NT2/D1 (cell line): ENCODE data around the gene MSH6.

Experiments
- DNase-seq: peaks from one replicate; pipeline ENCODE4 v3.0.0-alpha.2; 2011; ENCODE audit warnings: low read depth, low spot score
- H3K27me3 ChIP-seq: 2 replicates; pipeline ENCODE4 v1.6.0; 2011; ENCODE audit warnings: mild to moderate bottlenecking; ENCODE audit not compliant: insufficient read length, insufficient read depth
- H3K36me3 ChIP-seq: 2 replicates; pipeline ENCODE4 v1.6.1; 2011; ENCODE audit warnings: mild to moderate bottlenecking, low read length, mixed read lengths; ENCODE audit not compliant: insufficient read depth, insufficient read length
- H3K4me1 ChIP-seq: 2 replicates; pipeline ENCODE4 v1.5.1; 2011; ENCODE audit not compliant: insufficient read depth, insufficient read length
- H3K4me3 ChIP-seq: 2 replicates; pipeline ENCODE4 v1.5.1; 2011; ENCODE audit warnings: low read depth; ENCODE audit not compliant: insufficient read length
- H3K9ac ChIP-seq: 2 replicates; pipeline ENCODE4 v1.6.0; 2011; ENCODE audit warnings: low read depth; ENCODE audit not compliant: insufficient read length
- H3K9me3 ChIP-seq: 2 replicates; pipeline ENCODE4 v1.5.1; 2011; ENCODE audit warnings: mild to moderate bottlenecking, low read length; ENCODE audit not compliant: insufficient read depth
- SUZ12 ChIP-seq: IDR thresholded peaks from 2 replicates; pipeline ENCODE4 v1.6.1; 2011; ENCODE audit not compliant: insufficient read length, insufficient read depth; ENCODE audit errors: extremely low read depth
- YY1 ChIP-seq: IDR thresholded peaks from 2 replicates; pipeline ENCODE4 v1.6.1; 2011; ENCODE audit not compliant: insufficient read length, insufficient read depth
- ZNF274 ChIP-seq: IDR thresholded peaks from 2 replicates; pipeline ENCODE4 v1.6.1; 2011; ENCODE audit warnings: mild to moderate bottlenecking, low read depth, low read length

Gene MSH6

DNA sequence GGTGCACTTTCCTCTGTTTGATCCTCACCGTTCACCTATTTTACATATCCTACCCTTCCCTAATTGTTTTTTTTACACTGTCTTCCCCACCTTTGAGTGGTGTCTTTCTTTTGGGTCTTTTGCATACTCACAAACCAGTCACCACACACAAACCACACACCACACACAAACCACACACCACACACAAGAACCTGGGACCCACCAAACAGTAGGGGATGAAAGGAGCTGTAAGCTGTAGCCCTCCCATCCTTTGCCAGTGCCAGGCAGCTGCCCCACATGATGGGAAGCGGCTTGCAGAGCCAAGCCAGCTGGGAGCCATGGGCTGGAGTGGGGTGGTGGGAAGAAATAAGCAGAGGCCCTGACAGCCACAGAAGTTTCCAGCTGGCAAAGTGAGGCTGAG, 38.9 kb upstream of the MSH6 start:
- no peak for DNase-seq
- Histone ChIP-seq H3K9me3 (peaks cover 24% of the 10 kb centered on the region; the same call in 1 of the 2 replicates), H3K4me3 (no peak overlapping the region), H3K4me1 (peaks cover 8% of the 10 kb centered on the region), H3K27me3 (no peaks in the 10 kb centered on the region), H3K9ac (no peak overlapping the region), H3K36me3 (no peaks in the 10 kb centered on the region)
- no peak for TF ChIP-seq SUZ12
- no peak for TF ChIP-seq ZNF274
- no peak for TF ChIP-seq YY1

DNA sequence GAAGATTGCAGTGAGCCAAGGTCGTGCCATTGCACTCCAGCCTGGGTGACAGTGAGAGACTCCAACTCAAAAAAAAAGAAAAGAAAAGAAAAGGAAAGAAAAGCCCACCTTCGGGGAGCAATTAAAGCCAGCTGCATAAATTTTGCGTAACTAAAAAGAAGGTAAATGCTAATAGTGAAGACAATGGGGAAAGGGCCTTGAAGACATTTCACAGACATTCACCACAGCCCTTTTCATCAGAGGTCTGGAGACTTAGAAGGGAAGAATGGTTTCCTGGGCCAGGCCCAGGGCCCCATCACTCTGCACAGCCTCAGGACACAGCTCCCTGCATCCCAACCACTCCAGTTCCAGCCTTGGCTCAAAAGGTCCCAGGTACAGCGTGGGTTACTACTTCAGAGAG, 35.1 kb upstream of the MSH6 start:
- no peaks in the 10 kb centered on the region for H3K27me3 ChIP-seq
- peaks cover 5% of the 10 kb centered on the region for H3K4me1 ChIP-seq
- H3K9ac ChIP-seq, result no peak overlapping the region
- peaks cover 30% of the 10 kb centered on the region; the same call in 1 of the 2 replicates for H3K9me3 ChIP-seq
- TF ChIP-seq SUZ12 (no peak), ZNF274 (no peak), YY1 (no peak)
- no peaks in the 10 kb centered on the region for H3K36me3 ChIP-seq
- H3K4me3 ChIP-seq, result no peak overlapping the region
- peak; percentile 68 for DNase-seq

DNA sequence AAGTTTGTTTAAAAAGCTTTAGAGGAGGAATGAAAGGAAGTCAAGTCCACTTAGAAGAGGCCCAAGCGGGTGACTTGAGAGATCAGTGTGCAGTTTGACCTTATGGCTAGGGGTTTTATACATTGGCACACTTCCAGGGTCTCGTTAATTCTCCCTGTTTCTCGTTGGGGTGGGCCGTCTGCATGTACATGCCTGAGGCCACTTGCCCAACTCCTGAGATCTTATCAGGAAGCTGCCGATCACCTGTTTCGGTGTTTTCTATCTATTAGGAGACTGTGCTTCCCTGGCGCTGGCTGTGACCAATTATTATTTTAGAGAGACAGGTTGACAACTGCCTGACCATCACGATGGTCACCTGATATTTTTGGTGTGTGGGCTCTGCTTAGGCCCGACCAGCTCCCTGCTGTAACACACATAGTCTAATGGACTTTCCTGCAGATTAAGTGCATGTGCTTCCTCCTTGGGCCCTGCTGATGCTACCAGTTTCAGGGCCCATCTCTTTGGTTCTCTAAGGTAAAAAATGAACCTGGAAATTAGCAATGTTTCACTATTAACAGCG, 31.0 kb upstream of the MSH6 start:
- H3K4me1 ChIP-seq, result peaks cover 5% of the 10 kb centered on the region
- TF ChIP-seq ZNF274 (no peak), YY1 (no peak), SUZ12 (no peak)
- H3K9ac ChIP-seq, result no peak overlapping the region
- H3K36me3 ChIP-seq, result no peaks in the 10 kb centered on the region
- no peaks in the 10 kb centered on the region for H3K27me3 ChIP-seq
- H3K4me3 ChIP-seq, result no peak overlapping the region
- peaks cover 28% of the 10 kb centered on the region; the same call in 1 of the 2 replicates for H3K9me3 ChIP-seq
- no peak for DNase-seq

DNA sequence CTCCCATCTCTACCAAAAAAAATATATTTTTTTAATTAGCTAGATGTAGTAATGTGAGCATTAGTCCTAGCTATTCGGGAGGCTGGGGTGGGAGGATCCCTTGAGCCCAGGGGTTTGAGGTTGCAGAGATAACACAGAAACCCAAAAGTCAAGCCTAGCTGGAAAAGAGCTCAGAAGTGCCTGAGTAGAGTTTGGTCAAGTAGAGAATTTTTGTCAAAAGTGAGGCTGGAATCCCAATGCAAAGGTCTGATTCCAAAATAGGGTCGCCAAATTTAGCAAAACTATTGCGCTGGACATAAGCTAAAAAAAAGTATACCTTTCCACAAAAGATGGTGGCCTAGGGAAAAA, 15.5 kb upstream of the MSH6 start:
- Histone ChIP-seq H3K27me3 (no peaks in the 10 kb centered on the region), H3K4me3 (no peak overlapping the region), H3K9ac (no peak overlapping the region), H3K36me3 (no peaks in the 10 kb centered on the region), H3K4me1 (no peaks in the 10 kb centered on the region), H3K9me3 (peaks cover 8% of the 10 kb centered on the region; the same call in 1 of the 2 replicates)
- TF ChIP-seq YY1, result no peak
- no peak for TF ChIP-seq ZNF274
- no peak for TF ChIP-seq SUZ12
- no peak for DNase-seq

DNA sequence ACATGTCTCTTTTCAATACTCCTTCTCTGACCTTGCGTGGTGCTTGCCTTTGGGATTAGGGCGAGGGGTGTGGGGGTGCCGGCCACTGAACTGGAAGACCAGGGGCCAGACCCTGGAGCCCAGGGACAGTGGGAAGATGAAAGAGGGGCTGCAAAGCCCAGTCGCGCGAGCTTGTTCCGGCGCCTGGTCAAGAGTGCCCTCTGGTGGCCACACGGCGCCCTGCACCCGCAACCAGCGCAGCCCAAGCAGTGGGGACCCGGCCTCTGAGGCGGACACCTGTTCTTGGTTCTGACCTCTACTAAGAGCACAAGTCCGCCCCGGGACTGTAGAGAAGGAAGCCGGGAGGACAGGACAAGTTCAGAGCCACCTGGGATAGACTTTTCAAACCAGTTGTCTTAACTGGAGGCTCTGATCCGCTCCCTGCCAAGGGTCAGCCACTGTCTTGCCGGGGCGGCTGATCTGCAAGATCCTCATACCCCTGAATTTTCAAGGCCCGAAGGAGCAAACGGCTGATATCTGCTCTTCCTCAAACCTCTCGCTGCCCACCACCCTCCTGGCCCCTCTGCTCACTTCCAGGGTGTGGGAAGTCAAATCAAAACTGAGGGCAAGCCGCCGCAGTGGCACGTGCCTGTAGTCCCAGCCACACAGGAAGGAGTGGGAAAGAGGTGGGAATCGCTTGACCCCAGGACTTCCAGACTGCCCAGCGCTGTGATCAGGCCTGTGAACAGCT, 14.9 kb upstream of the MSH6 start:
- TF ChIP-seq ZNF274 (no peak), SUZ12 (no peak)
- H3K4me3 ChIP-seq, result no peak overlapping the region
- no peak overlapping the region for H3K9ac ChIP-seq
- peak; percentile 71 for DNase-seq
- H3K4me1 ChIP-seq, result no peaks in the 10 kb centered on the region
- no peaks in the 10 kb centered on the region for H3K27me3 ChIP-seq
- H3K9me3 ChIP-seq, result peaks cover 8% of the 10 kb centered on the region; the same call in 1 of the 2 replicates
- no peaks in the 10 kb centered on the region for H3K36me3 ChIP-seq

DNA sequence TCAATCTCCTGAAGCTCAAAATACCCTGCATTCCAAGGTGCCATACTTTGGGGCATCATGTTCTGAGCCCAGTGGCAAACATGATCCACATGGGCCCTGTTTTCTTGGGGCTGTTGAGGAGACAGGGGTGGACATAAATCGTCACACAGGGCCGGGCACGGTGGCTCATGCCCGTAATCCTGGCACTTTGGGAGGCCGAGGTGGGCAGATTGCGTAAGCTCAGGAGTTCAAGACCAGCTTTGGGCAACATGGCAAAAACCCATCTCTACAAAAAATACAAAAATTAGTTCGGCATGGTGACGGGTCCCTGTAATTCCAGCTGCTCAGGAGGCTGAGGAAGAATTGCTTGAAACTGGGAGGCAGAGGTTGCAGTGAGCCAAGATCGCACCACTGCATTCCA, 13.6 kb upstream of the MSH6 start:
- peaks cover 8% of the 10 kb centered on the region; the same call in 1 of the 2 replicates for H3K9me3 ChIP-seq
- H3K9ac ChIP-seq, result no peak overlapping the region
- H3K4me1 ChIP-seq, result no peaks in the 10 kb centered on the region
- H3K4me3 ChIP-seq, result no peak overlapping the region
- H3K36me3 ChIP-seq, result no peaks in the 10 kb centered on the region
- H3K27me3 ChIP-seq, result no peaks in the 10 kb centered on the region
- TF ChIP-seq SUZ12 (no peak), ZNF274 (no peak), YY1 (no peak)
- no peak for DNase-seq

DNA sequence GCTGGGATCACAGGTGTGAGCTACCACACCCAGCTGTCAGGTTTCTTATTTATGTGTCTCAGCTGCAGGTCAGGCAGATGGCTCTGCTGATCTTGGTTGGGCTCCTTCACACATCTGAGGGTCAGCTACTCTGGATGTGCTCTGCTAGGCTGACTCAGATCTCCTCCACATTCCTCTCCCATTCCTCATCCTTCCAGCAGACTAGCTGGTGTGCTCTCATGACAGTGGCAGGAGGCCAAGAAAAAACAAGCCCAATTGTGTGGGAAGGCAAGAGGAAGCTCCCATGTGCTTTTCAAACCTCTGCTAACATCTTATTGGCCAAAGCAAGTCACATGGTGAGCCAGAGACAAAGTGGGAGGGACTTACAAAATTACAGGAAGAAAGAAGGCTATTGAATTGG, 11.7 kb upstream of the MSH6 start:
- TF ChIP-seq YY1 (no peak), ZNF274 (no peak), SUZ12 (no peak)
- Histone ChIP-seq H3K4me1 (no peaks in the 10 kb centered on the region), H3K36me3 (no peaks in the 10 kb centered on the region), H3K9ac (no peak overlapping the region), H3K4me3 (no peak overlapping the region), H3K9me3 (peaks cover 8% of the 10 kb centered on the region; the same call in 1 of the 2 replicates), H3K27me3 (no peaks in the 10 kb centered on the region)
- DNase-seq, result no peak
